ENCODE results near the gene CTPS1. TPM values are rescaled to one million over a fixed set of nuclear protein-coding genes. Genes with fewer than 3 reads are reported as not detected.

CTPS1 gene
- total and polyA plus RNA-seq, 2 donors (not counting 1 experiment from before 2014, with no cell fraction given) = 12.1 to 26.5 TPM

DNA sequence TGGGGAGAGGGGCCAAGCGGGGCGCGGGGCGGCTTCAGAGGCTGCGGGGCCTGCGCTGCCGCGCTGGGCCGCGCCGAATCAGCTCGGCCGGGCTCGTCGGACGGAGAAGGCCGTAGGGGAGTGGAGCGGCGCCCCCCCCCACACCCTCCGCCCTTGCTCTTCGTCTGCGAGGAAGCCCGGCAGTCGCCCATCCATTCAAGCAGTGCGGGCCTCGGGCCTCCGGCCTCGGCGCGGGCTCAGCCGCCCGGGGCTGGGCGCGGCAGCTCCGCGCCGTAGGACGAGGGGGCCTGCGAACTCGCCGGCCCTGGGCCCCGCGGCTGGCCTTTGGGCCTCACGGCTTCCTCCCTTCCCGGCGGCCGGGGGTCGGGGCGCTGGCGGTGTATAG, 564 bp downstream of the CTPS1 start:
- no peak for TF ChIP-seq EZH2 (IDR thresholded peaks at IDR 0.05; ENCODE audit: low read length, missing control alignments)
- TF ChIP-seq, protein P1, sequence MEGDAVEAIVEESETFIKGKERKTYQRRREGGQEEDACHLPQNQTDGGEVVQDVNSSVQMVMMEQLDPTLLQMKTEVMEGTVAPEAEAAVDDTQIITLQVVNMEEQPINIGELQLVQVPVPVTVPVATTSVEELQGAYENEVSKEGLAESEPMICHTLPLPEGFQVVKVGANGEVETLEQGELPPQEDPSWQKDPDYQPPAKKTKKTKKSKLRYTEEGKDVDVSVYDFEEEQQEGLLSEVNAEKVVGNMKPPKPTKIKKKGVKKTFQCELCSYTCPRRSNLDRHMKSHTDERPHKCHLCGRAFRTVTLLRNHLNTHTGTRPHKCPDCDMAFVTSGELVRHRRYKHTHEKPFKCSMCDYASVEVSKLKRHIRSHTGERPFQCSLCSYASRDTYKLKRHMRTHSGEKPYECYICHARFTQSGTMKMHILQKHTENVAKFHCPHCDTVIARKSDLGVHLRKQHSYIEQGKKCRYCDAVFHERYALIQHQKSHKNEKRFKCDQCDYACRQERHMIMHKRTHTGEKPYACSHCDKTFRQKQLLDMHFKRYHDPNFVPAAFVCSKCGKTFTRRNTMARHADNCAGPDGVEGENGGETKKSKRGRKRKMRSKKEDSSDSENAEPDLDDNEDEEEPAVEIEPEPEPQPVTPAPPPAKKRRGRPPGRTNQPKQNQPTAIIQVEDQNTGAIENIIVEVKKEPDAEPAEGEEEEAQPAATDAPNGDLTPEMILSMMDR (conservative IDR thresholded peaks at IDR 0.05 in 1 of 2, IDR thresholded peaks at IDR 0.05 in 1 of 2; ENCODE audit: low read depth in 1 of 2, low read length in 2 of 2) = no peak
- no peak overlapping the region for H2AFZ ChIP-seq (ENCODE audit: low read length)

DNA sequence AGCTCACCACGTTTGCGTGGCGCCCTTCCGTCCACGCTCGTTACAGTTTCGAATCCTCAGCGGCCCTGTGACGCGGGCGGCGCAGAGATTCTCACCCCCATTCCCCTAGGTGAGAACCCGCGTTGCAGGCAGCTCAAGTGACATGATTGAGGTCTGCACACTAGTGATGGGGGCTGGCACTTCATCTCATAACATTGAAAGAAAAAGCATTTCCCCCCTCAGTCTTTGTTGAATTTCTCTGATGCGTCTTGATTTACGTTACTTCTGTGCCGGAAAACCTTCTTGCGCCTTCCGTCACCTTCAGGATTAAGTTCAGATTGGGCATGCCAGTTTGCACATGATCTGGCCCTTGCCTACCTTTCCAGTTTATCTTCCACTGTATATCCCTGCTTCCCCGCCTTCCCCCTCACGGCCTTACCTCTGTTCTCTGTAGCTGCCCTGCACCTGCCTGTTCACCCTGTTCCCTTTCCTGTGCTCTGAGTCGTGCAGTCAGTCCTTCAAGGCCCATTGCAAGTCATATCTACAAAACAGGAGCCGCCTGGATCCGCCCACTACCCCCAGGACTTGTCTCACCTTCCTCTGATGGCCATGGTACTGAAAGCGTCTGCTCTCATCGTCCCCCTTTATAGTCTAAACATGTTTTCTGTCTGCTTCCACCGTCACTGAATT, 1.1 kb downstream of the CTPS1 start:
- H3K4me2 ChIP-seq (ENCODE audit: extremely low read depth, insufficient read depth, low read length) = peak overlapping the region; percentile 98
- no peaks in the 10 kb centered on the region for H3K27me3 ChIP-seq (ENCODE audit: control insufficient read depth, insufficient read depth, low read length)
- DNase-seq (ENCODE audit: low read depth in 2 of 2) = peak in 1 of 2 donors; percentile 35
- H4K20me1 ChIP-seq (ENCODE audit: control insufficient read depth, extremely low read depth, insufficient read depth, low read length) = no peaks in the 10 kb centered on the region
- H3K36me3 ChIP-seq (ENCODE audit: control insufficient read depth, insufficient read depth, low read length) = no peaks in the 10 kb centered on the region
- peak overlapping the region; percentile 75 for H3K27ac ChIP-seq (ENCODE audit: insufficient read depth, low read length)
- no peaks in the 10 kb centered on the region for H3K9me3 ChIP-seq (ENCODE audit: control insufficient read depth, insufficient read depth, low read depth, low read length)
- peaks cover 41% of the 10 kb centered on the region for H3K79me2 ChIP-seq (ENCODE audit: control insufficient read depth, insufficient read depth, low read length)
- H3K4me1 ChIP-seq (ENCODE audit: control insufficient read depth, extremely low read depth, insufficient read depth, low read length) = peaks cover 14% of the 10 kb centered on the region
- H3K4me3 ChIP-seq (replicated peaks in 1 of 4; ENCODE audit: control extremely low read depth in 1 of 4, insufficient read depth in 1 of 4, low read depth in 3 of 4, low read length in 4 of 4) = peak overlapping the region; percentile 55 to 83 (median 66)
- H3K9ac ChIP-seq (ENCODE audit: insufficient read depth, low read length) = peak overlapping the region; percentile 82
- TF ChIP-seq, protein P1 (conservative IDR thresholded peaks at IDR 0.05 in 1 of 2, IDR thresholded peaks at IDR 0.05 in 1 of 2; ENCODE audit: low read depth in 1 of 2, low read length in 2 of 2) = no peak
- TF ChIP-seq EZH2 (IDR thresholded peaks at IDR 0.05; ENCODE audit: low read length, missing control alignments) = no peak
- H2AFZ ChIP-seq (ENCODE audit: low read length) = no peak overlapping the region

More for the DNA sequence above, 564 bp downstream of the CTPS1 start:
- peak overlapping the region; percentile 55 to 83 (median 66) for H3K4me3 ChIP-seq (replicated peaks in 1 of 4; ENCODE audit: control extremely low read depth in 1 of 4, insufficient read depth in 1 of 4, low read depth in 3 of 4, low read length in 4 of 4)
- H3K36me3 ChIP-seq (ENCODE audit: control insufficient read depth, insufficient read depth, low read length) = no peaks in the 10 kb centered on the region
- H3K79me2 ChIP-seq (ENCODE audit: control insufficient read depth, insufficient read depth, low read length) = peaks cover 40% of the 10 kb centered on the region
- no peaks in the 10 kb centered on the region for H3K27me3 ChIP-seq (ENCODE audit: control insufficient read depth, insufficient read depth, low read length)
- H3K9me3 ChIP-seq (ENCODE audit: control insufficient read depth, insufficient read depth, low read depth, low read length) = no peaks in the 10 kb centered on the region
- H3K4me1 ChIP-seq (ENCODE audit: control insufficient read depth, extremely low read depth, insufficient read depth, low read length) = peaks cover 14% of the 10 kb centered on the region
- no peak for DNase-seq (ENCODE audit: low read depth in 2 of 2)
- H4K20me1 ChIP-seq (ENCODE audit: control insufficient read depth, extremely low read depth, insufficient read depth, low read length) = no peaks in the 10 kb centered on the region
- H3K27ac ChIP-seq (ENCODE audit: insufficient read depth, low read length) = peak overlapping the region; percentile 75
- peak overlapping the region; percentile 82 for H3K9ac ChIP-seq (ENCODE audit: insufficient read depth, low read length)
- H3K4me2 ChIP-seq (ENCODE audit: extremely low read depth, insufficient read depth, low read length) = peak overlapping the region; percentile 98

DNA sequence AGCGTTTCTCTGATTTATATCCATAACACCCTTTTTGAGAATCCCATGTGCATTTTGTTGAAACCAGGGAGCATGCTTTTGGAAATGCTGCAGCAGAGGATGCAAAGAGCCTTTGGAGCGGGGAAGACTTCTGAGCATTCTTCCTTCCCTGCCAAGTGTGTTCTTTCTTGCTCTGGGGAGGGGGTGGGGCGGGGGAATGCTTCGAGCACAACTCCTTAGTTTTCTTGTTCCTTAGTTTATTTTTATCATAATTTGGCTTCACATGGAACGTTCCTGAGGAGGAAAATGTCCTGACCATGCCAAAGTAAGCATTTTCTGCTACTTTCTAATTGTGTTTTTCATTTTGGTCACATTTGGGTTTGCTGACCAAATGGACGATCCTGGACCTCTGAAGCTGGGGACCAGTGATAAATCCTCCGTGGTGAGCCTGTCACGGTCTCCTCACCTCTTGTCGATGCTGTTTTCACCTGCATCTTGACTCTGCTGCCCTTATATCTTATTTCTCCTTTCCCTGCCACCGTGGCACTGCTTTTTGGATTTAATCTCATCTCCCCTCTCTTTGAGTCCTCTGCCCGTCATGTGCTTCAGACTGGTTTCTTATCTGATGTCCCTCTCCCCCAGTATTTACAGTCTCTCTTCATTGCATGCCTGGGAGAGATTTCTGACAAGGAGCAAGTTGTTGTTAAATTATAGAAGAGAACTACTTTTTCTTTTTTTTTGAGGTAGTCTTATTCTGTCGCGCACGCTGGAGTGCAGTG, 2.4 kb downstream of the CTPS1 start:
- no peaks in the 10 kb centered on the region for H3K9me3 ChIP-seq (ENCODE audit: control insufficient read depth, insufficient read depth, low read depth, low read length)
- H3K36me3 ChIP-seq (ENCODE audit: control insufficient read depth, insufficient read depth, low read length) = peaks cover 6% of the 10 kb centered on the region
- H2AFZ ChIP-seq (ENCODE audit: low read length) = no peak overlapping the region
- peaks cover 43% of the 10 kb centered on the region for H3K79me2 ChIP-seq (ENCODE audit: control insufficient read depth, insufficient read depth, low read length)
- H4K20me1 ChIP-seq (ENCODE audit: control insufficient read depth, extremely low read depth, insufficient read depth, low read length) = no peaks in the 10 kb centered on the region
- H3K27ac ChIP-seq (ENCODE audit: insufficient read depth, low read length) = peak overlapping the region; percentile 36
- no peak overlapping the region for H3K9ac ChIP-seq (ENCODE audit: insufficient read depth, low read length)
- no peaks in the 10 kb centered on the region for H3K27me3 ChIP-seq (ENCODE audit: control insufficient read depth, insufficient read depth, low read length)
- TF ChIP-seq, protein P1 (conservative IDR thresholded peaks at IDR 0.05 in 1 of 2, IDR thresholded peaks at IDR 0.05 in 1 of 2; ENCODE audit: low read depth in 1 of 2, low read length in 2 of 2) = no peak
- no peak for TF ChIP-seq EZH2 (IDR thresholded peaks at IDR 0.05; ENCODE audit: low read length, missing control alignments)
- DNase-seq (ENCODE audit: low read depth in 2 of 2) = peak; percentile 44 to 50
- peaks cover 14% of the 10 kb centered on the region for H3K4me1 ChIP-seq (ENCODE audit: control insufficient read depth, extremely low read depth, insufficient read depth, low read length)
- peak overlapping the region; percentile 98 for H3K4me2 ChIP-seq (ENCODE audit: extremely low read depth, insufficient read depth, low read length)
- H3K4me3 ChIP-seq (replicated peaks in 1 of 4; ENCODE audit: control extremely low read depth in 1 of 4, insufficient read depth in 1 of 4, low read depth in 3 of 4, low read length in 4 of 4) = peak overlapping the region; percentile 25 to 83 (median 66)

All from fibroblast of lung (primary cell).